ENCODE results near the gene SPATA17. TPM values are rescaled to one million over a fixed set of nuclear protein-coding genes. Genes with fewer than 3 reads are reported as not detected.

The SPATA17 gene
- total and polyA plus RNA-seq, 7 donors: 0.34 to 0.56 (median 0.52) TPM; not detected in 2

GRCh38 chr1:217620814-217621213 lies 10.3 kb upstream of the SPATA17 start:
- ATAC-seq (no peak), DNase-seq (no peak)
- Histone ChIP-seq H3K4me1 (no peaks in the 10 kb centered on the region), H3K4me3 (no peak overlapping the region), H3K27ac (no peak overlapping the region), H3K36me3 (ENCODE audit: insufficient read depth in 1 of 2, low read depth in 1 of 2) (peaks cover 4 to 20% of the 10 kb centered on the region in 2 donors), H3K9me3 (no peaks in the 10 kb centered on the region), H3K27me3 (ENCODE audit: insufficient read depth in 3 of 3, low read length in 2 of 3) (no peaks in the 10 kb centered on the region)
- TF ChIP-seq, protein P1, sequence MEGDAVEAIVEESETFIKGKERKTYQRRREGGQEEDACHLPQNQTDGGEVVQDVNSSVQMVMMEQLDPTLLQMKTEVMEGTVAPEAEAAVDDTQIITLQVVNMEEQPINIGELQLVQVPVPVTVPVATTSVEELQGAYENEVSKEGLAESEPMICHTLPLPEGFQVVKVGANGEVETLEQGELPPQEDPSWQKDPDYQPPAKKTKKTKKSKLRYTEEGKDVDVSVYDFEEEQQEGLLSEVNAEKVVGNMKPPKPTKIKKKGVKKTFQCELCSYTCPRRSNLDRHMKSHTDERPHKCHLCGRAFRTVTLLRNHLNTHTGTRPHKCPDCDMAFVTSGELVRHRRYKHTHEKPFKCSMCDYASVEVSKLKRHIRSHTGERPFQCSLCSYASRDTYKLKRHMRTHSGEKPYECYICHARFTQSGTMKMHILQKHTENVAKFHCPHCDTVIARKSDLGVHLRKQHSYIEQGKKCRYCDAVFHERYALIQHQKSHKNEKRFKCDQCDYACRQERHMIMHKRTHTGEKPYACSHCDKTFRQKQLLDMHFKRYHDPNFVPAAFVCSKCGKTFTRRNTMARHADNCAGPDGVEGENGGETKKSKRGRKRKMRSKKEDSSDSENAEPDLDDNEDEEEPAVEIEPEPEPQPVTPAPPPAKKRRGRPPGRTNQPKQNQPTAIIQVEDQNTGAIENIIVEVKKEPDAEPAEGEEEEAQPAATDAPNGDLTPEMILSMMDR (IDR thresholded peaks at IDR 0.05): no peak
- intact Hi-C loops (cut with DNase I): no loop called here
- WGBS, 3 donors: 92 to 95% (median 92%) methylated on average over 4 of the region's 4 CpGs

- Histone ChIP-seq H3K4me1 (no peaks in the 10 kb centered on the region), H3K36me3 (ENCODE audit: insufficient read depth in 1 of 2, low read depth in 1 of 2) (peaks cover 4 to 20% of the 10 kb centered on the region in 2 donors), H3K27ac (no peak overlapping the region), H3K9me3 (no peaks in the 10 kb centered on the region), H3K4me3 (no peak overlapping the region), H3K27me3 (ENCODE audit: insufficient read depth in 3 of 3, low read length in 2 of 3) (no peaks in the 10 kb centered on the region)
- DNase-seq (no peak), ATAC-seq (no peak)
- intact Hi-C loops (cut with DNase I): no loop called here
- TF ChIP-seq, protein P1 (IDR thresholded peaks at IDR 0.05): no peak
- 87 to 96% (median 94%) methylated on average over 3 of the region's 3 CpGs for WGBS, 3 donors
Observed at GRCh38 chr1:217622042-217622441, 9.1 kb upstream of the SPATA17 start.

DNA sequence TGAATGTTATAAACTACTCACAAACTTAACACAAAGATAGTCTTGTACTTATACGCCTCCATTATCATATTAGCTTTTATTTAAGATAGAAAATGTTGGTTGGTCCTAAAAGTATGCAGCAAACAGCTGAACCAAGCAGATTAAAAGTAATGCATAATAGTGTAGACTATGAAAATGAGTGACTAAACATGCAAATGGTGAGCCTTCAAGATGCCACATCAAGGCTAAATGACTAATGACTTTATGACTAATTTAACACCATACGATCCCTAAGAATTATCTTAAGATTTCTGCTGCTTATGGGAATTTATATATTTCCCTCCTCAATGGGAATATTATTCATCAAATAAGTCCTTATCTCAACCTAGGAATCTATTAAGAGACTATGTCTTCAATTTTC lies 4.8 kb upstream of the SPATA17 start:
- intact Hi-C loops (cut with DNase I): no loop called here
- no peak for DNase-seq
- Histone ChIP-seq H3K4me3 (no peak overlapping the region), H3K27ac (no peak overlapping the region), H3K27me3 (ENCODE audit: insufficient read depth in 3 of 3, low read length in 2 of 3) (no peaks in the 10 kb centered on the region), H3K9me3 (no peaks in the 10 kb centered on the region), H3K4me1 (peaks cover 16% of the 10 kb centered on the region), H3K36me3 (ENCODE audit: insufficient read depth in 1 of 2, low read depth in 1 of 2) (no peaks in the 10 kb centered on the region)
- TF ChIP-seq, protein P1 (IDR thresholded peaks at IDR 0.05): no peak
- 96 to 100% (median 97%) methylated on average over 2 of the region's 2 CpGs for WGBS, 3 donors
- ATAC-seq: no peak

DNA sequence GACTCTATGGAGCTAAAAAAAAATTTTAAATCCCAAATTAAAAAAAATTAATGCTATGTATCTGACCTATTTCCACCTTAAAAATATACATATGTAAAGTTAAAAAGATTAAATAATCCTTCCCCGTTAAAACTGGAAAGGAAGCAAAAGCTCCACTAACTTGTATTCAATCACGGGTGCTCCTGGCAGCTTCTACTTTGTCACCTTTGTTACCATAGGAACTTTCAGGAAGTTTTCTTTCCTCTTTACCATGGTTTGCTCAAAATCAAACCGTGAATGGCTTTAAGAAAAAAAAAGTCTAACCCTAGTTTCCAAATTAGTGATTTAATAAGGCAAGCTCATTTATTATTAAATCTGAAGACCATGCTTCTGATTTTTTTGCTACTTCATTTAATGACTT lies 3.7 kb upstream of the SPATA17 start:
- Histone ChIP-seq H3K4me1 (peaks cover 16% of the 10 kb centered on the region), H3K27me3 (ENCODE audit: insufficient read depth in 3 of 3, low read length in 2 of 3) (no peaks in the 10 kb centered on the region), H3K4me3 (no peak overlapping the region), H3K9me3 (no peaks in the 10 kb centered on the region), H3K27ac (no peak overlapping the region), H3K36me3 (ENCODE audit: insufficient read depth in 1 of 2, low read depth in 1 of 2) (no peaks in the 10 kb centered on the region)
- TF ChIP-seq, protein P1 (IDR thresholded peaks at IDR 0.05): no peak
- DNase-seq: no peak
- intact Hi-C loops (cut with DNase I): no loop called here
- ATAC-seq: no peak
- 31 to 43% (median 37%) methylated on average over 3 of the region's 3 CpGs for WGBS, 3 donors

GRCh38 chr1:217642455-217642854 lies 11.3 kb downstream of the SPATA17 start:
- TF ChIP-seq, protein P1 (IDR thresholded peaks at IDR 0.05): no peak
- WGBS, 3 donors: 66 to 71% (median 68%) methylated on average over 6 of the region's 6 CpGs
- ATAC-seq (no peak), DNase-seq (no peak)
- Histone ChIP-seq H3K27ac (no peak overlapping the region), H3K9me3 (no peaks in the 10 kb centered on the region), H3K36me3 (ENCODE audit: insufficient read depth in 1 of 2, low read depth in 1 of 2) (no peaks in the 10 kb centered on the region), H3K4me1 (no peaks in the 10 kb centered on the region), H3K27me3 (ENCODE audit: insufficient read depth in 3 of 3, low read length in 2 of 3) (no peaks in the 10 kb centered on the region), H3K4me3 (no peak overlapping the region)
- intact Hi-C loops (cut with DNase I): no loop called here

Data from psoas muscle (tissue), 8 donors.